PC-9 (cell line): ENCODE results near the gene SORCS2.

Experiments
- EZH2 ChIP-seq: fragments of 200-600 bp; sonication (generic); IDR thresholded peaks from 2 replicates; pipeline ENCODE4 v1.8.0; 2017; ENCODE audit warnings: antibody characterized with exemption, low read depth
- TF ChIP-seq, protein P1 (sequence below): fragments of 200-600 bp; sonication (generic); conservative IDR thresholded peaks from 2 replicates; pipeline ENCODE4 v1.6.1; 2017; ENCODE audit warnings: mixed run types, antibody characterized with exemption, mild to moderate bottlenecking, moderate library complexity

DNA sequence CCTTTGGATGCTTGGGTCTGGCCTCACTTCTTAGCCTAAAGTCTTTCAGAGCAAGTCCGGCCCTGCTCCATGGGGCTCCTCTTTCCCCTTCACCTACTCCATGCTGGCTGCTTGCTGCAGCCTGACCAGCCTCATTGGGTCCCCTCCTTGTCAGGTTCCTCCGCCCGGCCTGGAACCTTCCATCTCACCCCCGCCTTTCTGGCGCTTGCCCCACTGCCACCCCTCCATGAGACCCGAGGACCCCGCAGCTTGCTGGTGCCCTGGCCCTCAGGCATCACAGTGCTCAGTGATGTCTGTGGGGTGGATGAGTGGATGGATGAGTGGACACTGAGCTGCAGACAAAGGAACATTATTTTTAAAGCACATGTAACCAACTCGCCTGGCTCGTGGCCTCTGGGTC lies 24.7 kb downstream of the SORCS2 start:
- TF ChIP-seq, protein P1, sequence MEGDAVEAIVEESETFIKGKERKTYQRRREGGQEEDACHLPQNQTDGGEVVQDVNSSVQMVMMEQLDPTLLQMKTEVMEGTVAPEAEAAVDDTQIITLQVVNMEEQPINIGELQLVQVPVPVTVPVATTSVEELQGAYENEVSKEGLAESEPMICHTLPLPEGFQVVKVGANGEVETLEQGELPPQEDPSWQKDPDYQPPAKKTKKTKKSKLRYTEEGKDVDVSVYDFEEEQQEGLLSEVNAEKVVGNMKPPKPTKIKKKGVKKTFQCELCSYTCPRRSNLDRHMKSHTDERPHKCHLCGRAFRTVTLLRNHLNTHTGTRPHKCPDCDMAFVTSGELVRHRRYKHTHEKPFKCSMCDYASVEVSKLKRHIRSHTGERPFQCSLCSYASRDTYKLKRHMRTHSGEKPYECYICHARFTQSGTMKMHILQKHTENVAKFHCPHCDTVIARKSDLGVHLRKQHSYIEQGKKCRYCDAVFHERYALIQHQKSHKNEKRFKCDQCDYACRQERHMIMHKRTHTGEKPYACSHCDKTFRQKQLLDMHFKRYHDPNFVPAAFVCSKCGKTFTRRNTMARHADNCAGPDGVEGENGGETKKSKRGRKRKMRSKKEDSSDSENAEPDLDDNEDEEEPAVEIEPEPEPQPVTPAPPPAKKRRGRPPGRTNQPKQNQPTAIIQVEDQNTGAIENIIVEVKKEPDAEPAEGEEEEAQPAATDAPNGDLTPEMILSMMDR = no peak
- TF ChIP-seq EZH2 = no peak
